HEK293T (cell line): Measurements from ENCODE around the gene PACC1.
A peak's percentile ranks its signal among the peaks of the same experiment; 100 is the strongest.

Experiments
- BHLHE40 ChIP-seq: fragments of 450-650 bp; IDR thresholded peaks from 2 replicates; pipeline ENCODE4 v1.6.1; 2016; ENCODE audit warnings: mild to moderate bottlenecking, moderate library complexity, borderline replicate concordance
- CTBP1 ChIP-seq: fragments of 450-650 bp; IDR thresholded peaks from 2 replicates; pipeline ENCODE4 v1.6.1; 2016; ENCODE audit warnings: borderline replicate concordance
- FOXK2 ChIP-seq: fragments of 450-650 bp; IDR thresholded peaks from 2 replicates; pipeline ENCODE4 v1.6.1; 2016; ENCODE audit warnings: mild to moderate bottlenecking
- FOXM1 ChIP-seq: fragments of 450-650 bp; IDR thresholded peaks from 2 replicates; pipeline ENCODE4 v1.6.1; 2017; ENCODE audit warnings: mild to moderate bottlenecking, borderline replicate concordance
- HDGF ChIP-seq: fragments of 450-650 bp; IDR thresholded peaks from 2 replicates; pipeline ENCODE4 v1.6.1; 2017; ENCODE audit warnings: antibody characterized with exemption, borderline replicate concordance
- L3MBTL2 ChIP-seq: fragments of 450-650 bp; conservative IDR thresholded peaks from 2 replicates; pipeline ENCODE4 v1.6.1; 2016; ENCODE audit warnings: mild to moderate bottlenecking
- NFRKB ChIP-seq: fragments of 450-650 bp; IDR thresholded peaks from 2 replicates; pipeline ENCODE4 v1.6.1; 2016; ENCODE audit warnings: mild to moderate bottlenecking, moderate library complexity
- PKNOX1 ChIP-seq: fragments of 450-650 bp; IDR thresholded peaks from 2 replicates; pipeline ENCODE4 v1.6.1; 2016
- TARDBP ChIP-seq: fragments of 450-650 bp; IDR thresholded peaks from 2 replicates; pipeline ENCODE4 v1.6.1; 2016

- no peak for TF ChIP-seq HDGF
- no peak for TF ChIP-seq BHLHE40
- TF ChIP-seq L3MBTL2, result no peak
- TF ChIP-seq PKNOX1, result no peak
- TF ChIP-seq CTBP1, result no peak
- no peak for TF ChIP-seq FOXK2
- TF ChIP-seq TARDBP, result no peak
- TF ChIP-seq FOXM1, result peak; percentile 57; the same call in 1 of the 2 replicates
- no peak for TF ChIP-seq NFRKB
Measured at GRCh38 chr1:212432661-212433576, 18.2 kb upstream of the PACC1 start, which contains the start of gene NENF.
